ENCODE measurements around the gene UBAC2.

- TF ChIP-seq CTCF (conservative IDR thresholded peaks at IDR 0.05; ENCODE audit: low read depth, low read length), result no peak
- no peak for TF ChIP-seq EZH2 (IDR thresholded peaks at IDR 0.05; ENCODE audit: borderline replicate concordance, low read depth, low read length, poor library complexity, severe bottlenecking)
These were observed 14.1 kb downstream of the UBAC2 start for GRCh38 chr13:99214731-99215130.
